ENCODE measurements around the gene ADORA2A.

DNA sequence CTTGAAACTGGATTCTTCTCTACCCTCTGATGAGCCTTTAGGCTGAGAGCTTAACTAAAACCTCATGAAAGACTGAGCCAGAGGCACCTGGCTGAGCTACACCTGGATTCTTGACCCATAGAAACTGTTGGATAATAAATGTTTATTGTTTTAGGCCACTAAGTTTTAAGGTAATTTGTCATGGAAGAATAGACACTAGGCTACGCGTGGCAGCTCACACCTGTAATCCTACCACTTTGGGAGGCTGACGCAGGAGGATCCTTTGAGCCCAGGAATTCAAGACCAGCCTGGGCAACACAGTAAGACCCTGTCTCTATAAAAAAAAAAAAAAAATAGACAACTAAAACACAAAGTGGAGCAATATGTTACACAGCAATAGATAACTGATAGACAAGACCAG is 38.6 kb downstream of the ADORA2A start:
- TF ChIP-seq CTCF (IDR thresholded peaks at IDR 0.05) (no peak), POLR2A (IDR thresholded peaks at IDR 0.05) (no peak)

Data from heart left ventricle (tissue), 13 donors.